IMR-90 (cell line): ENCODE measurements around the gene EIF4E3. TPM values are rescaled to one million over a fixed set of nuclear protein-coding genes. Genes with fewer than 3 reads are reported as not detected.

Source experiments
- ATAC-seq: fragments of 200-7000 bp; cut with Tn5 transposase; 2 replicates; pipeline ENCODE4 v1.9.1; 2020; ENCODE audit warnings: low read depth, mild to moderate bottlenecking, moderate library complexity
- BruUV-seq: library from RNA; stranded (reverse); fragments of 400-500 nt; replicated peaks from 2 replicates; lab custom pipeline; 2021; lab: Mats Ljungman, UMichigan
- CTCF ChIA-PET: fragments of 300-600 bp; formaldehyde crosslinking; extraction: SDS; loops from one replicate; lab custom pipeline; 2021; ENCODE audit warnings: antibody characterized with exemption; lab: Yijun Ruan, JAX
- POLR2A ChIA-PET: fragments of 300-600 bp; sonication (Branson Sonifier 250); formaldehyde crosslinking; loops from one replicate; lab custom pipeline; 2022; ENCODE audit warnings: antibody characterized with exemption; ENCODE audit not compliant: unreplicated experiment; lab: Charles Lee
- DNase-seq: peaks from one replicate; pipeline ENCODE4 v3.0.0; 2013
- H2AFZ ChIP-seq: replicated peaks from 2 replicates; pipeline ENCODE3; 2013; ENCODE audit warnings: low read length, mild to moderate bottlenecking; ENCODE audit not compliant: poor library complexity
- H2AK5ac ChIP-seq: 2 replicates; pipeline ENCODE4 v1.6.1; 2013; ENCODE audit warnings: low read depth, low read length, inconsistent platforms
- H2AK9ac ChIP-seq: replicated peaks from 2 replicates; pipeline ENCODE3; 2013; ENCODE audit warnings: mild to moderate bottlenecking, low read depth, low read length, moderate library complexity; ENCODE audit not compliant: poor library complexity
- H2BK120ac ChIP-seq: 2 replicates; pipeline ENCODE4 v1.6.1; 2013; ENCODE audit warnings: low read depth, low read length, inconsistent platforms
- H2BK15ac ChIP-seq: 3 replicates; pipeline ENCODE4 v1.6.1; 2013; ENCODE audit warnings: low read depth, low read length, inconsistent platforms
- H2BK20ac ChIP-seq: 2 replicates; pipeline ENCODE4 v1.6.1; 2013; ENCODE audit warnings: low read depth, mild to moderate bottlenecking, inconsistent platforms, low read length, moderate library complexity
- H2BK5ac ChIP-seq: 2 replicates; pipeline ENCODE4 v1.6.1; 2013; ENCODE audit warnings: mild to moderate bottlenecking, low read depth, low read length, inconsistent platforms; ENCODE audit not compliant: poor library complexity, severe bottlenecking
- H3K14ac ChIP-seq: replicated peaks from 2 replicates; pipeline ENCODE4 v1.6.1; 2013; ENCODE audit warnings: low read depth, low read length, inconsistent platforms
- H3K18ac ChIP-seq: 2 replicates; pipeline ENCODE4 v1.6.1; 2013; ENCODE audit warnings: low read depth, low read length, control low read depth
- H3K23ac ChIP-seq: 2 replicates; pipeline ENCODE4 v1.6.1; 2013; ENCODE audit warnings: low read depth, low read length, inconsistent platforms
- H3K27ac ChIP-seq: 2 replicates; pipeline ENCODE4 v1.5.1; 2013; ENCODE audit warnings: mild to moderate bottlenecking, control low read depth, low read length; ENCODE audit not compliant: insufficient read depth
- H3K27me3 ChIP-seq: 2 replicates; pipeline ENCODE4 v1.6.1; 2013; ENCODE audit warnings: low read length; ENCODE audit not compliant: control insufficient read depth, insufficient read depth
- H3K36me3 ChIP-seq: 2 replicates; pipeline ENCODE4 v1.6.1; 2013; ENCODE audit warnings: low read length, mixed read lengths; ENCODE audit not compliant: control insufficient read depth, insufficient read depth
- H3K4ac ChIP-seq: 2 replicates; pipeline ENCODE4 v1.6.1; 2013; ENCODE audit warnings: low read depth, low read length, inconsistent platforms
- H3K4me1 ChIP-seq: 2 replicates; pipeline ENCODE4 v1.6.1; 2013; ENCODE audit warnings: low read length, mixed read lengths; ENCODE audit not compliant: control insufficient read depth, insufficient read depth
- H3K4me2 ChIP-seq: 2 replicates; pipeline ENCODE4 v1.6.1; 2013; ENCODE audit warnings: low read depth, mild to moderate bottlenecking, control low read depth, low read length, moderate library complexity
- H3K4me3 ChIP-seq: 2 replicates; pipeline ENCODE4 v1.5.1; 2013; ENCODE audit warnings: low read depth, mild to moderate bottlenecking, control low read depth, low read length, moderate library complexity; ENCODE audit not compliant: insufficient read depth
- H3K56ac ChIP-seq: 2 replicates; pipeline ENCODE4 v1.6.1; 2013; ENCODE audit warnings: low read length, inconsistent platforms; ENCODE audit not compliant: insufficient read depth; ENCODE audit errors: extremely low read depth
- H3K79me1 ChIP-seq, 2 experiments: 2 replicates each; pipeline ENCODE4 v1.6.1; 2013; ENCODE audit warnings: low read length in 2 of 2, inconsistent platforms in 1 of 2, low read depth in 1 of 2
- H3K9ac ChIP-seq: 2 replicates; pipeline ENCODE4 v1.6.1; 2013; ENCODE audit warnings: low read depth, low read length, control low read depth
- H3K9me1 ChIP-seq: 2 replicates; pipeline ENCODE4 v1.6.1; 2013; ENCODE audit warnings: low read length, inconsistent platforms; ENCODE audit not compliant: insufficient read depth
- H3K9me3 ChIP-seq: 2 replicates; pipeline ENCODE4 v1.6.1; 2013; ENCODE audit warnings: low read length; ENCODE audit not compliant: control insufficient read depth, insufficient read depth
- H4K20me1 ChIP-seq: 2 replicates; pipeline ENCODE4 v1.6.1; 2013; ENCODE audit warnings: low read length, inconsistent platforms; ENCODE audit not compliant: insufficient read depth
- H4K5ac ChIP-seq: 2 replicates; pipeline ENCODE4 v1.6.1; 2013; ENCODE audit warnings: mild to moderate bottlenecking, low read depth, low read length, control low read depth
- H4K8ac ChIP-seq, 2 experiments: 2 replicates each; pipeline ENCODE4 v1.6.1; 2013; ENCODE audit warnings: low read depth in 2 of 2, low read length in 2 of 2, control low read depth in 1 of 2, inconsistent platforms in 1 of 2
- H4K91ac ChIP-seq: 2 replicates; pipeline ENCODE4 v1.6.1; 2013; ENCODE audit warnings: low read depth, low read length, inconsistent platforms; ENCODE audit not compliant: insufficient read depth
- BHLHE40 ChIP-seq: fragments of 150-350 bp; IDR thresholded peaks from 2 replicates; pipeline ENCODE4 v1.6.1; 2016; ENCODE audit warnings: mild to moderate bottlenecking, low read depth, low read length
- CEBPB ChIP-seq: IDR thresholded peaks from 2 replicates; pipeline ENCODE4 v1.6.1; 2012; ENCODE audit warnings: low read depth, low read length, improper control_type of control experiment
- CHD1 ChIP-seq: IDR thresholded peaks from 2 replicates; pipeline ENCODE4 v1.6.1; 2012; ENCODE audit warnings: low read depth, low read length, improper control_type of control experiment
- CTCF ChIP-seq: conservative IDR thresholded peaks from 2 replicates; pipeline ENCODE4 v1.5.1; 2012; ENCODE audit warnings: mild to moderate bottlenecking, low read depth, low read length, improper control_type of control experiment
- ELK1 ChIP-seq: fragments of 150-350 bp; IDR thresholded peaks from 2 replicates; pipeline ENCODE4 v1.6.1; 2016; ENCODE audit warnings: low read depth, mild to moderate bottlenecking, low read length, moderate library complexity, borderline replicate concordance
- MAFK ChIP-seq: IDR thresholded peaks from 2 replicates; pipeline ENCODE4 v1.6.1; 2012; ENCODE audit warnings: low read depth, low read length, improper control_type of control experiment
- MAZ ChIP-seq: IDR thresholded peaks from 2 replicates; pipeline ENCODE4 v1.6.1; 2012; ENCODE audit warnings: low read depth, mild to moderate bottlenecking, low read length, improper control_type of control experiment, moderate library complexity, borderline replicate concordance
- MXI1 ChIP-seq: IDR thresholded peaks from 2 replicates; pipeline ENCODE4 v1.6.1; 2012; ENCODE audit warnings: low read depth, mild to moderate bottlenecking, low read length, moderate library complexity, borderline replicate concordance
- POLR2A ChIP-seq: IDR thresholded peaks from 2 replicates; pipeline ENCODE4 v1.6.1; 2012; ENCODE audit warnings: mild to moderate bottlenecking, low read depth, low read length
- RCOR1 ChIP-seq: IDR thresholded peaks from 2 replicates; pipeline ENCODE4 v1.6.1; 2012; ENCODE audit warnings: mild to moderate bottlenecking, low read length, improper control_type of control experiment; ENCODE audit not compliant: insufficient replicate concordance
- RFX5 ChIP-seq: IDR thresholded peaks from 2 replicates; pipeline ENCODE4 v1.8.0; 2012; ENCODE audit warnings: low read depth, mild to moderate bottlenecking, low read length, moderate library complexity
- USF2 ChIP-seq: fragments of 150-350 bp; IDR thresholded peaks from 2 replicates; pipeline ENCODE4 v1.6.1; 2017; ENCODE audit warnings: mild to moderate bottlenecking, antibody characterized with exemption, low read length, low read depth
- WGBS, 2 experiments: methylation state at CpG; one replicate each; pipeline versions ENCODE4 v1.1.5 to v1.1.7; 2013; ENCODE audit warnings: missing lambda C conversion rate in 2 of 2; ENCODE audit not compliant: insufficient read length in 1 of 2; ENCODE audit errors: extremely low coverage in 2 of 2; 5-methylcytosine and 5-hydroxymethylcytosine counted together
- dilution Hi-C: fragments of 300-500 bp; cut with HindIII; formaldehyde crosslinking; loops from one replicate; pipeline ENCODE4 v1.14.3; 2018; ENCODE audit warnings: low sequenced_read_pairs; ENCODE audit not compliant: unreplicated experiment
- in situ Hi-C: fragments of 300-500 bp; cut with MboI; formaldehyde crosslinking; loops from 3 replicates; pipeline ENCODE4 v1.14.3; 2019; ENCODE audit warnings: low sequenced_read_pairs, inconsistent platforms, mixed read lengths
- intact Hi-C: fragments of 100-400 bp; cut with micrococcal nuclease; formaldehyde crosslinking; loops from 2 replicates; pipeline ENCODE4 v1.10.0; 2022
- polyA plus RNA-seq, 3 experiments: library from polyadenylated mRNA; depleted of rRNA; stranded (reverse); fragments of >200 nt; gene quantifications; 2 replicates each; pipeline ENCODE4 v1.2.3, GENCODE V29; 2012; ENCODE audit warnings: low replicate concordance in 1 of 3
- total RNA-seq: library from RNA; depleted of rRNA; stranded (reverse); fragments of >200 nt; gene quantifications from 2 replicates; pipeline ENCODE4 v1.2.3, GENCODE V29; 2012

Gene EIF4E3
- total and polyA plus RNA-seq, 2 of the 4 experiments (the other 2 are of a cell fraction): 0.72 to 1.1 TPM

GRCh38 chr3:71703797-71704196, 21.4 kb downstream of the EIF4E3 start:
- Histone ChIP-seq H3K4me1 (no peaks in the 10 kb centered on the region; the same call in 1 of the 2 replicates), H3K9me3 (no peaks in the 10 kb centered on the region), H3K4ac (no peak overlapping the region), H3K79me1 (no peaks in the 10 kb centered on the region), H2BK20ac (no peak overlapping the region), H2AK9ac (no peak overlapping the region), H3K18ac (no peak overlapping the region), H3K23ac (no peak overlapping the region), H3K9ac (no peak overlapping the region), H3K56ac (no peak overlapping the region), H3K9me1 (no peaks in the 10 kb centered on the region), H3K4me2 (no peak overlapping the region), H3K27ac (no peak overlapping the region), H4K91ac (no peak overlapping the region), H4K8ac (no peak overlapping the region), H2AFZ (no peak overlapping the region), H3K14ac (no peak overlapping the region), H4K5ac (no peak overlapping the region), H3K4me3 (no peak overlapping the region), H2BK15ac (no peak overlapping the region), H2BK5ac (no peak overlapping the region), H3K27me3 (peaks cover 6% of the 10 kb centered on the region; the same call in 1 of the 2 replicates), H3K36me3 (no peaks in the 10 kb centered on the region), H2AK5ac (no peak overlapping the region), H2BK120ac (no peak overlapping the region), H4K20me1 (no peaks in the 10 kb centered on the region)
- intact Hi-C loops: no loop called here
- dilution Hi-C loops: no loop called here
- in situ Hi-C loops: no loop called here
- BruUV-seq: no TSS peak
- ATAC-seq: no peak
- no peak for DNase-seq
- TF ChIP-seq CEBPB (no peak), CHD1 (no peak), MAFK (no peak), MXI1 (no peak), POLR2A (no peak), RFX5 (no peak), BHLHE40 (no peak), CTCF (no peak), MAZ (no peak), ELK1 (no peak), RCOR1 (no peak), USF2 (no peak)
- POLR2A ChIA-PET: no interaction called here
- WGBS, 2 experiments: no CpG with 5 or more reads among the region's 2 CpGs
- CTCF ChIA-PET: no interaction called here
